ENCODE results near the gene DRD4. TPM values are rescaled to one million over a fixed set of nuclear protein-coding genes. Genes with fewer than 3 reads are reported as not detected.

DRD4 gene
- total and polyA plus RNA-seq, 2 of the 13 experiments (the other 11 are each of a cell fraction or from before 2014, with no cell fraction given) = 0.09 to 0.13 TPM

DNA sequence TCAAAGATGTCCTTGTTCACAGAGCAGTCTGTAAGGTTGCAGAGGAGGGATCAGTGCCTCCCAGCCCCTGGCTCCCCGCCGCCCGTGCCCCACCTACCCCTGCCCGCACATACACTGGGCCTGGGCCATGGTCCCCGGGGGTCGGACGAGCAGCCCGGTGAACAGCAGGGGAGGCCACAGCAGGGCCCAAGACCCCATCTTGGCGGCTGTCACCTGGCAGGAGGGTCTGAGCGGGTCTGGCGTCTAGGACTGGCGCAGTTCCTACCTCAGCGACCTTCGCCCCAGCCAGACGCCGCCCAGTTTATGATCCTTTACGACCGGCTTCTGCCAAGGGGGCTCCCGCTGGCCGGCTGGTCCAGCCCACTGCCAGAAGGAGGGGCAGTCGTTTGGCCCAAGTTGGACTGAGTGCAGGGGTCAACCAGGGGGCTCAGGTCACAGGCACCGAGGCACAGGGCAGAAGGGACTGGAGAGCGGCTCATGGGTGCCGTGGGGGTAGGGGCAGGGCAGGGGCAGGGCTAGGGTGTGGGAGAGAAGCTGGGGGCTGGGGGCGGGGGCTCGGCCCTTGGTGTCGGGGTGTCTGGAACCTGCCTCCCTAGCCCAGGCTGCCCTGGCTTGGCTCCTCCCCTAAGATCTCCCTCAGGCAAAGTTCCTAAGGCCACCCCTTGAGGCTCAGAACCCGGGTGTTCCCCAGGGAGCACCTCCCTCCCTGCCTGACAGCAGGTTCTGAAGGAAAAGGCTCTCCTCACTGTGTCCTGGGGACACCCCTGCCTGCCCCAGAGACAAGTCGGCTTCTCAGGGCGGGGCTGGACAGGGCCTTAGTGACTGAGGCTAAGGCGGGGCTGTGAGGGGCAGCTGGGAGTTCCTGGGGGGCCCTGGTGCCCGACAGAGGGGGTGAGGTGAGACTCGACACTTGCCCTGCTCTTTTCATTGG, 12.1 kb upstream of the DRD4 start, which contains the start of gene CDHR5 (continued):
- TF ChIP-seq, protein P1, sequence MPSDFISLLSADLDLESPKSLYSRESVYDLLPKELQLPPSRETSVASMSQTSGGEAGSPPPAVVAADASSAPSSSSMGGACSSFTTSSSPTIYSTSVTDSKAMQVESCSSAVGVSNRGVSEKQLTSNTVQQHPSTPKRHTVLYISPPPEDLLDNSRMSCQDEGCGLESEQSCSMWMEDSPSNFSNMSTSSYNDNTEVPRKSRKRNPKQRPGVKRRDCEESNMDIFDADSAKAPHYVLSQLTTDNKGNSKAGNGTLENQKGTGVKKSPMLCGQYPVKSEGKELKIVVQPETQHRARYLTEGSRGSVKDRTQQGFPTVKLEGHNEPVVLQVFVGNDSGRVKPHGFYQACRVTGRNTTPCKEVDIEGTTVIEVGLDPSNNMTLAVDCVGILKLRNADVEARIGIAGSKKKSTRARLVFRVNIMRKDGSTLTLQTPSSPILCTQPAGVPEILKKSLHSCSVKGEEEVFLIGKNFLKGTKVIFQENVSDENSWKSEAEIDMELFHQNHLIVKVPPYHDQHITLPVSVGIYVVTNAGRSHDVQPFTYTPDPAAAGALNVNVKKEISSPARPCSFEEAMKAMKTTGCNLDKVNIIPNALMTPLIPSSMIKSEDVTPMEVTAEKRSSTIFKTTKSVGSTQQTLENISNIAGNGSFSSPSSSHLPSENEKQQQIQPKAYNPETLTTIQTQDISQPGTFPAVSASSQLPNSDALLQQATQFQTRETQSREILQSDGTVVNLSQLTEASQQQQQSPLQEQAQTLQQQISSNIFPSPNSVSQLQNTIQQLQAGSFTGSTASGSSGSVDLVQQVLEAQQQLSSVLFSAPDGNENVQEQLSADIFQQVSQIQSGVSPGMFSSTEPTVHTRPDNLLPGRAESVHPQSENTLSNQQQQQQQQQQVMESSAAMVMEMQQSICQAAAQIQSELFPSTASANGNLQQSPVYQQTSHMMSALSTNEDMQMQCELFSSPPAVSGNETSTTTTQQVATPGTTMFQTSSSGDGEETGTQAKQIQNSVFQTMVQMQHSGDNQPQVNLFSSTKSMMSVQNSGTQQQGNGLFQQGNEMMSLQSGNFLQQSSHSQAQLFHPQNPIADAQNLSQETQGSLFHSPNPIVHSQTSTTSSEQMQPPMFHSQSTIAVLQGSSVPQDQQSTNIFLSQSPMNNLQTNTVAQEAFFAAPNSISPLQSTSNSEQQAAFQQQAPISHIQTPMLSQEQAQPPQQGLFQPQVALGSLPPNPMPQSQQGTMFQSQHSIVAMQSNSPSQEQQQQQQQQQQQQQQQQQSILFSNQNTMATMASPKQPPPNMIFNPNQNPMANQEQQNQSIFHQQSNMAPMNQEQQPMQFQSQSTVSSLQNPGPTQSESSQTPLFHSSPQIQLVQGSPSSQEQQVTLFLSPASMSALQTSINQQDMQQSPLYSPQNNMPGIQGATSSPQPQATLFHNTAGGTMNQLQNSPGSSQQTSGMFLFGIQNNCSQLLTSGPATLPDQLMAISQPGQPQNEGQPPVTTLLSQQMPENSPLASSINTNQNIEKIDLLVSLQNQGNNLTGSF (CRISPR knock-in tag; IDR thresholded peaks at IDR 0.05) = no peak
- TF ChIP-seq ONECUT2 (CRISPR knock-in tag; IDR thresholded peaks at IDR 0.05) (no peak), NFE2L1 (CRISPR knock-in tag; IDR thresholded peaks at IDR 0.05; ENCODE audit: borderline replicate concordance) (no peak), RFX3 (CRISPR knock-in tag; IDR thresholded peaks at IDR 0.05) (no peak), FOSL2 (CRISPR knock-in tag; IDR thresholded peaks at IDR 0.05) (no peak), ZBTB42 (CRISPR knock-in tag; IDR thresholded peaks at IDR 0.05) (no peak), SCMH1 (CRISPR knock-in tag; IDR thresholded peaks at IDR 0.05; ENCODE audit: borderline replicate concordance) (no peak), ZFYVE20 (CRISPR knock-in tag; IDR thresholded peaks at IDR 0.05; ENCODE audit: borderline replicate concordance, low read depth) (no peak), PATZ1 (CRISPR knock-in tag; IDR thresholded peaks at IDR 0.05) (peak; percentile 26; the same call in 1 of the 2 replicates), SMARCE1 (IDR thresholded peaks at IDR 0.05; ENCODE audit: borderline replicate concordance) (no peak), ZNF543 (CRISPR knock-in tag; IDR thresholded peaks at IDR 0.05) (no peak), POLR2G (IDR thresholded peaks at IDR 0.05; ENCODE audit: low read depth, low read length) (peak; percentile 52), ZNF234 (CRISPR knock-in tag; conservative IDR thresholded peaks at IDR 0.05) (no peak), NCOA1 (CRISPR knock-in tag; IDR thresholded peaks at IDR 0.05) (no peak), HOXA9 (CRISPR knock-in tag; IDR thresholded peaks at IDR 0.05; ENCODE audit: borderline replicate concordance) (no peak), KDM3A (CRISPR knock-in tag; IDR thresholded peaks at IDR 0.05; ENCODE audit: low read depth) (no peak)
- TF ChIP-seq, protein P2, sequence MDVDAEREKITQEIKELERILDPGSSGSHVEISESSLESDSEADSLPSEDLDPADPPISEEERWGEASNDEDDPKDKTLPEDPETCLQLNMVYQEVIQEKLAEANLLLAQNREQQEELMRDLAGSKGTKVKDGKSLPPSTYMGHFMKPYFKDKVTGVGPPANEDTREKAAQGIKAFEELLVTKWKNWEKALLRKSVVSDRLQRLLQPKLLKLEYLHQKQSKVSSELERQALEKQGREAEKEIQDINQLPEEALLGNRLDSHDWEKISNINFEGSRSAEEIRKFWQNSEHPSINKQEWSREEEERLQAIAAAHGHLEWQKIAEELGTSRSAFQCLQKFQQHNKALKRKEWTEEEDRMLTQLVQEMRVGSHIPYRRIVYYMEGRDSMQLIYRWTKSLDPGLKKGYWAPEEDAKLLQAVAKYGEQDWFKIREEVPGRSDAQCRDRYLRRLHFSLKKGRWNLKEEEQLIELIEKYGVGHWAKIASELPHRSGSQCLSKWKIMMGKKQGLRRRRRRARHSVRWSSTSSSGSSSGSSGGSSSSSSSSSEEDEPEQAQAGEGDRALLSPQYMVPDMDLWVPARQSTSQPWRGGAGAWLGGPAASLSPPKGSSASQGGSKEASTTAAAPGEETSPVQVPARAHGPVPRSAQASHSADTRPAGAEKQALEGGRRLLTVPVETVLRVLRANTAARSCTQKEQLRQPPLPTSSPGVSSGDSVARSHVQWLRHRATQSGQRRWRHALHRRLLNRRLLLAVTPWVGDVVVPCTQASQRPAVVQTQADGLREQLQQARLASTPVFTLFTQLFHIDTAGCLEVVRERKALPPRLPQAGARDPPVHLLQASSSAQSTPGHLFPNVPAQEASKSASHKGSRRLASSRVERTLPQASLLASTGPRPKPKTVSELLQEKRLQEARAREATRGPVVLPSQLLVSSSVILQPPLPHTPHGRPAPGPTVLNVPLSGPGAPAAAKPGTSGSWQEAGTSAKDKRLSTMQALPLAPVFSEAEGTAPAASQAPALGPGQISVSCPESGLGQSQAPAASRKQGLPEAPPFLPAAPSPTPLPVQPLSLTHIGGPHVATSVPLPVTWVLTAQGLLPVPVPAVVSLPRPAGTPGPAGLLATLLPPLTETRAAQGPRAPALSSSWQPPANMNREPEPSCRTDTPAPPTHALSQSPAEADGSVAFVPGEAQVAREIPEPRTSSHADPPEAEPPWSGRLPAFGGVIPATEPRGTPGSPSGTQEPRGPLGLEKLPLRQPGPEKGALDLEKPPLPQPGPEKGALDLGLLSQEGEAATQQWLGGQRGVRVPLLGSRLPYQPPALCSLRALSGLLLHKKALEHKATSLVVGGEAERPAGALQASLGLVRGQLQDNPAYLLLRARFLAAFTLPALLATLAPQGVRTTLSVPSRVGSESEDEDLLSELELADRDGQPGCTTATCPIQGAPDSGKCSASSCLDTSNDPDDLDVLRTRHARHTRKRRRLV (CRISPR knock-in tag; IDR thresholded peaks at IDR 0.05) = no peak

All from HepG2 (cell line).